Measurements from ENCODE around the gene DAAM1. TPM values are rescaled to one million over a fixed set of nuclear protein-coding genes. Genes with fewer than 3 reads are reported as not detected.

DAAM1 gene
- polyA plus RNA-seq, 3 donors, result 3.2 to 6.3 (median 4.4) TPM

DNA sequence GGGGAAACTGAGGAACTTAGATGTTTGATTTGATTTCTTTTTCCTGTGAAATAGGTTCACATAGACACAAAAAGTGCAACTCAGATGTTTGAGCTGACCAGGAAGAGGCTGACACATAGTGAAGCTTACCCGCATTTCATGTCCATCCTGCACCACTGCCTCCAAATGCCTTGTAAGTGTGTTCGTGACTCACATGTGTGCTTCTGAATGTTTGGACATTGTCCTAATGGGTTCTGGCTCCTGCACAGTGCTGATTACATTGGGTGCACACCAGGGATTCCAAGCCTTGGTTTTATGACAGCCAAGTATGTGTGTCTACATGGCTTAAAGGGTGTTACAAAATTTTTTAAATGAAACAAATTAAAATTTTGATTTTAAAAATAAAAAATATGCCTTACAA is 137.4 kb downstream of the DAAM1 start:
- Mint-ChIP-seq H3K27ac (no peak overlapping the region), H3K9me3 (no peaks in the 10 kb centered on the region), H3K4me1 (peaks cover 12% of the 10 kb centered on the region), H3K27me3 (ENCODE audit: low read depth in 3 of 3) (no peaks in the 10 kb centered on the region), H3K36me3 (peaks cover 21 to 31% of the 10 kb centered on the region in 2 donors), H3K4me3 (no peak overlapping the region)
- WGBS (ENCODE audit: insufficient coverage), result 90% methylated on average over 2 of the region's 2 CpGs
- H3K4me3 ChIP-seq (replicated peaks in 1 of 3; ENCODE audit: low read depth in 2 of 3, low read length in 3 of 3), result no peak overlapping the region
- no peaks in the 10 kb centered on the region for H3K9me3 ChIP-seq (replicated peaks in 1 of 2; ENCODE audit: control insufficient read depth in 1 of 2, insufficient read depth in 1 of 2, low read length in 2 of 2)
- H3K4me1 ChIP-seq (ENCODE audit: control insufficient read depth in 1 of 2, insufficient read depth in 2 of 2, low read length in 2 of 2), result peaks cover 7 to 12% of the 10 kb centered on the region in 2 donors
- H3K79me2 ChIP-seq (ENCODE audit: insufficient read depth, low read length), result no peaks in the 10 kb centered on the region
- H3K27ac ChIP-seq (ENCODE audit: low read depth in 1 of 2, low read length in 2 of 2), result no peak overlapping the region
- intact Hi-C loops (cut with micrococcal nuclease), result no loop called here
- H3K36me3 ChIP-seq (replicated peaks in 1 of 2; ENCODE audit: control insufficient read depth in 1 of 2, insufficient read depth in 2 of 2, low read length in 2 of 2), result peaks cover 0 to 13% of the 10 kb centered on the region in 2 donors
- no peaks in the 10 kb centered on the region for H3K27me3 ChIP-seq (ENCODE audit: control insufficient read depth in 2 of 2, insufficient read depth in 2 of 2, low read length in 2 of 2)
- no peak for DNase-seq
- H2AFZ ChIP-seq (ENCODE audit: insufficient read depth, low read depth, low read length, poor library complexity, severe bottlenecking), result no peak overlapping the region
- TF ChIP-seq, protein P1, sequence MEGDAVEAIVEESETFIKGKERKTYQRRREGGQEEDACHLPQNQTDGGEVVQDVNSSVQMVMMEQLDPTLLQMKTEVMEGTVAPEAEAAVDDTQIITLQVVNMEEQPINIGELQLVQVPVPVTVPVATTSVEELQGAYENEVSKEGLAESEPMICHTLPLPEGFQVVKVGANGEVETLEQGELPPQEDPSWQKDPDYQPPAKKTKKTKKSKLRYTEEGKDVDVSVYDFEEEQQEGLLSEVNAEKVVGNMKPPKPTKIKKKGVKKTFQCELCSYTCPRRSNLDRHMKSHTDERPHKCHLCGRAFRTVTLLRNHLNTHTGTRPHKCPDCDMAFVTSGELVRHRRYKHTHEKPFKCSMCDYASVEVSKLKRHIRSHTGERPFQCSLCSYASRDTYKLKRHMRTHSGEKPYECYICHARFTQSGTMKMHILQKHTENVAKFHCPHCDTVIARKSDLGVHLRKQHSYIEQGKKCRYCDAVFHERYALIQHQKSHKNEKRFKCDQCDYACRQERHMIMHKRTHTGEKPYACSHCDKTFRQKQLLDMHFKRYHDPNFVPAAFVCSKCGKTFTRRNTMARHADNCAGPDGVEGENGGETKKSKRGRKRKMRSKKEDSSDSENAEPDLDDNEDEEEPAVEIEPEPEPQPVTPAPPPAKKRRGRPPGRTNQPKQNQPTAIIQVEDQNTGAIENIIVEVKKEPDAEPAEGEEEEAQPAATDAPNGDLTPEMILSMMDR (IDR thresholded peaks at IDR 0.05), result no peak
- H3K4me2 ChIP-seq (replicated peaks; ENCODE audit: extremely low read depth, low read length, poor library complexity, severe bottlenecking), result no peak overlapping the region
- no peak overlapping the region for H3K9ac ChIP-seq (ENCODE audit: insufficient read depth, low read length, poor library complexity, severe bottlenecking)
- no peaks in the 10 kb centered on the region for H4K20me1 ChIP-seq (ENCODE audit: insufficient read depth, low read length)

DNA sequence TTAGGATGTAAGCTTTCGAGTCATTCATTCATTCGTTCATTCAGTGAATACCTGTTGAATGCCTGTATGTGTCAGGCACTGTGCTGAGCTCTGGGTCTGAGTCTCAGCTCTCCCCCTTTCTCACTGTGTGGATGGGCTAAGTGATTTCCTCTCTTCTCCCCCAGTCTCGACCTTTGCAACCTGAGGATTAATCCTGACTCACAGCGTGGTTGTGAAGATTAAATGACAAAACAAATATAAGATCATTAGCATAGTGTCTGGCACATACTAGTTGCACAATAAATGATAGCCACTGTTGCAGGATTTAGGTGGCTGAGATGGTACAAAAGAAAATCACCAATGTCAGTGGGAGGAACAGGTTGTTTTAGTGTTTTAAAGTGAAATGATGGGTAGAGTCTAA is 140.0 kb downstream of the DAAM1 start:
- no peaks in the 10 kb centered on the region for H3K79me2 ChIP-seq (ENCODE audit: insufficient read depth, low read length)
- Mint-ChIP-seq H3K27me3 (ENCODE audit: low read depth in 3 of 3) (no peaks in the 10 kb centered on the region), H3K4me3 (no peak overlapping the region), H3K9me3 (peaks cover 0 to 3% (median 0%) of the 10 kb centered on the region in 7 donors), H3K36me3 (peaks cover 24 to 34% of the 10 kb centered on the region in 2 donors), H3K4me1 (peaks cover 11% of the 10 kb centered on the region), H3K27ac (no peak overlapping the region)
- no peak overlapping the region for H3K4me3 ChIP-seq (replicated peaks in 1 of 3; ENCODE audit: low read depth in 2 of 3, low read length in 3 of 3)
- H3K4me2 ChIP-seq (replicated peaks; ENCODE audit: extremely low read depth, low read length, poor library complexity, severe bottlenecking), result no peak overlapping the region
- no peaks in the 10 kb centered on the region for H4K20me1 ChIP-seq (ENCODE audit: insufficient read depth, low read length)
- no peaks in the 10 kb centered on the region for H3K27me3 ChIP-seq (ENCODE audit: control insufficient read depth in 2 of 2, insufficient read depth in 2 of 2, low read length in 2 of 2)
- TF ChIP-seq, protein P1 (IDR thresholded peaks at IDR 0.05), result no peak
- H2AFZ ChIP-seq (ENCODE audit: insufficient read depth, low read depth, low read length, poor library complexity, severe bottlenecking), result no peak overlapping the region
- no peaks in the 10 kb centered on the region for H3K9me3 ChIP-seq (replicated peaks in 1 of 2; ENCODE audit: control insufficient read depth in 1 of 2, insufficient read depth in 1 of 2, low read length in 2 of 2)
- intact Hi-C loops (cut with micrococcal nuclease), result no loop called here
- no peak overlapping the region for H3K9ac ChIP-seq (ENCODE audit: insufficient read depth, low read length, poor library complexity, severe bottlenecking)
- WGBS (ENCODE audit: insufficient coverage), result no CpG with 5 or more reads among the region's 4 CpGs
- no peak for DNase-seq
- peaks cover 5 to 9% of the 10 kb centered on the region in 2 donors for H3K4me1 ChIP-seq (ENCODE audit: control insufficient read depth in 1 of 2, insufficient read depth in 2 of 2, low read length in 2 of 2)
- H3K36me3 ChIP-seq (replicated peaks in 1 of 2; ENCODE audit: control insufficient read depth in 1 of 2, insufficient read depth in 2 of 2, low read length in 2 of 2), result peaks cover 0 to 21% of the 10 kb centered on the region in 2 donors
- H3K27ac ChIP-seq (ENCODE audit: low read depth in 1 of 2, low read length in 2 of 2), result no peak overlapping the region
